ENCODE measurements around the gene HMCN2.

GRCh38 chr9:130313103-130313858, 47.7 kb downstream of the HMCN2 start:
- no peak for TF ChIP-seq JUN (IDR thresholded peaks at IDR 0.05; ENCODE audit: borderline replicate concordance, insufficient read depth, insufficient read length, low read depth)
- TF ChIP-seq CTCF (IDR thresholded peaks at IDR 0.05; ENCODE audit: extremely low read depth in 1 of 2, insufficient read depth in 1 of 2, low read depth in 1 of 2, low read length in 2 of 2) = no peak
- TF ChIP-seq, protein P1, sequence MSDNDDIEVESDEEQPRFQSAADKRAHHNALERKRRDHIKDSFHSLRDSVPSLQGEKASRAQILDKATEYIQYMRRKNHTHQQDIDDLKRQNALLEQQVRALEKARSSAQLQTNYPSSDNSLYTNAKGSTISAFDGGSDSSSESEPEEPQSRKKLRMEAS (IDR thresholded peaks at IDR 0.05; ENCODE audit: insufficient read depth, insufficient read length) = no peak
- no peak for TF ChIP-seq EZH2 (IDR thresholded peaks at IDR 0.05; ENCODE audit: borderline replicate concordance, low read depth, low read length, severe bottlenecking)
- no peak for TF ChIP-seq POLR2AphosphoS5 (IDR thresholded peaks at IDR 0.05; ENCODE audit: insufficient read depth, low read depth, low read length)
- no peak for TF ChIP-seq GATA2 (IDR thresholded peaks at IDR 0.05; ENCODE audit: insufficient read depth, insufficient read length, low read depth, low read length)
- TF ChIP-seq POLR2A (IDR thresholded peaks at IDR 0.05; ENCODE audit: low read depth, low read length) = no peak
- no peak for TF ChIP-seq MYC (IDR thresholded peaks at IDR 0.05; ENCODE audit: low read depth, low read length)
- TF ChIP-seq FOS (IDR thresholded peaks at IDR 0.05; ENCODE audit: borderline replicate concordance, insufficient read depth, low read length) = no peak
